Gastrocnemius medialis (tissue), 4 donors: ENCODE results near the gene NTPCR. TPM values are rescaled to one million over a fixed set of nuclear protein-coding genes. Genes with fewer than 3 reads are reported as not detected.

Experiments
- ATAC-seq, 2 donors: fragments of 150-250 bp; one replicate each; pipeline ENCODE4 v1.9.1; 2016
- DNase-seq, 2 donors: peaks; one replicate each; pipeline ENCODE4 v3.0.0-alpha.2; 2019
- H3K27ac ChIP-seq, 4 donors: fragments of 200-600 bp; sonication (generic); 1 replicate in 1 of 4; 2 replicates in 3 of 4; pipeline ENCODE4 v1.5.1; 2016 to 2018; ENCODE audit warnings: mild to moderate bottlenecking in 2 of 4, moderate library complexity in 1 of 4
- H3K27me3 ChIP-seq, 3 donors: fragments of 200-600 bp; sonication (generic) in 2 of 3; 1 replicate in 1 of 3; 2 replicates in 2 of 3; pipeline versions ENCODE4 v1.5.1 to v1.6.0; 2016 to 2019; ENCODE audit warnings: mild to moderate bottlenecking in 1 of 3, moderate library complexity in 1 of 3
- H3K36me3 ChIP-seq, 2 donors: fragments of 200-600 bp; sonication (generic) in 1 of 2; one replicate each; pipeline ENCODE4 v1.5.1; 2017 to 2018
- H3K4me1 ChIP-seq, 2 donors: fragments of 200-600 bp; sonication (generic) in 1 of 2; one replicate each; pipeline ENCODE4 v1.5.1; 2016 to 2017; ENCODE audit warnings: mild to moderate bottlenecking in 2 of 2
- H3K4me3 ChIP-seq, 4 donors: fragments of 200-600 bp; sonication (generic) in 3 of 4; 1 replicate in 1 of 4; 2 replicates in 3 of 4; pipeline ENCODE4 v1.5.1; 2016 to 2019; ENCODE audit warnings: mild to moderate bottlenecking in 2 of 4
- H3K9me3 ChIP-seq, 3 donors: fragments of 200-600 bp; sonication (generic) in 2 of 3; 1 replicate in 1 of 3; 2 replicates in 2 of 3; pipeline ENCODE4 v1.5.1; 2016 to 2019
- CTCF ChIP-seq, 5 experiments: fragments of 450-650 bp in 3 of 5; fragments of 200-600 bp in 2 of 5; sonication (generic) in 2 of 5; IDR thresholded peaks in 4 of 5; conservative IDR thresholded peaks in 1 of 5; 1 replicate in 4 of 5; 2 replicates in 1 of 5; pipeline ENCODE4 v1.5.1; 2016 to 2019; ENCODE audit warnings: antibody characterized with exemption in 5 of 5, mild to moderate bottlenecking in 3 of 5, moderate library complexity in 3 of 5
- POLR2A ChIP-seq, 2 donors: fragments of 450-650 bp; IDR thresholded peaks; one replicate each; pipeline ENCODE4 v1.6.1; 2017; ENCODE audit warnings: antibody characterized with exemption in 2 of 2, mild to moderate bottlenecking in 2 of 2, moderate library complexity in 2 of 2
- in situ Hi-C, 4 donors: fragments of 200-750 bp; cut with MboI; loops; one replicate each; pipeline versions ENCODE4 v1.15.0 to v1.8.0; 2017; ENCODE audit warnings: low sequenced_read_pairs in 4 of 4
- intact Hi-C: fragments of 100-400 bp; cut with DNase I; formaldehyde crosslinking; loops from one replicate; pipeline ENCODE4 v1.15.1; 2023; ENCODE audit warnings: low total_unique reads
- total RNA-seq, 4 donors: library from RNA; depleted of rRNA; stranded (reverse); fragments of >200 nt; gene quantifications; one replicate each; pipeline versions ENCODE4 v1.1.0 to v1.2.3, GENCODE V29; 2016

The NTPCR gene
- total RNA-seq, 4 donors from 2014 or later: 20.5 to 33.7 (median 24.2) TPM

GRCh38 chr1:232936941-232937340 is 13.5 kb upstream of the NTPCR start:
- DNase-seq (no peak), ATAC-seq (no peak)
- H3K4me3 ChIP-seq: no peak overlapping the region
- H3K9me3 ChIP-seq: no peaks in the 10 kb centered on the region
- no peaks in the 10 kb centered on the region for H3K36me3 ChIP-seq
- H3K4me1 ChIP-seq: no peaks in the 10 kb centered on the region
- H3K27ac ChIP-seq: no peak overlapping the region
- H3K27me3 ChIP-seq: no peaks in the 10 kb centered on the region
- in situ Hi-C loops: no loop called here
- TF ChIP-seq CTCF (IDR thresholded peaks at IDR 0.05 in 4 of 5, conservative IDR thresholded peaks at IDR 0.05 in 1 of 5): no peak
- TF ChIP-seq POLR2A (IDR thresholded peaks at IDR 0.05): no peak
- intact Hi-C loops: no loop called here

GRCh38 chr1:232937741-232938375 is 12.6 kb upstream of the NTPCR start:
- H3K36me3 ChIP-seq: no peaks in the 10 kb centered on the region
- in situ Hi-C loops (no loop called here), intact Hi-C loops (no loop called here)
- DNase-seq (no peak), ATAC-seq (no peak)
- no peak overlapping the region for H3K27ac ChIP-seq
- H3K27me3 ChIP-seq: no peaks in the 10 kb centered on the region
- H3K4me3 ChIP-seq: no peak overlapping the region
- no peaks in the 10 kb centered on the region for H3K4me1 ChIP-seq
- TF ChIP-seq CTCF (IDR thresholded peaks at IDR 0.05 in 4 of 5, conservative IDR thresholded peaks at IDR 0.05 in 1 of 5) (no peak), POLR2A (IDR thresholded peaks at IDR 0.05) (no peak)
- no peaks in the 10 kb centered on the region for H3K9me3 ChIP-seq

GRCh38 chr1:232938926-232939325 is 11.5 kb upstream of the NTPCR start:
- in situ Hi-C loops: no loop called here
- Histone ChIP-seq H3K9me3 (no peaks in the 10 kb centered on the region), H3K27ac (no peak overlapping the region), H3K4me1 (no peaks in the 10 kb centered on the region), H3K36me3 (no peaks in the 10 kb centered on the region), H3K4me3 (no peak overlapping the region), H3K27me3 (no peaks in the 10 kb centered on the region)
- no peak for TF ChIP-seq CTCF (IDR thresholded peaks at IDR 0.05 in 4 of 5, conservative IDR thresholded peaks at IDR 0.05 in 1 of 5)
- TF ChIP-seq POLR2A (IDR thresholded peaks at IDR 0.05): no peak
- intact Hi-C loops: no loop called here
- no peak for ATAC-seq
- no peak for DNase-seq

- H3K36me3 ChIP-seq: no peaks in the 10 kb centered on the region
- no peaks in the 10 kb centered on the region for H3K27me3 ChIP-seq
- H3K27ac ChIP-seq: no peak overlapping the region
- DNase-seq (no peak), ATAC-seq (no peak)
- in situ Hi-C loops: no loop called here
- TF ChIP-seq CTCF (IDR thresholded peaks at IDR 0.05 in 4 of 5, conservative IDR thresholded peaks at IDR 0.05 in 1 of 5) (no peak), POLR2A (IDR thresholded peaks at IDR 0.05) (no peak)
- no peaks in the 10 kb centered on the region for H3K4me1 ChIP-seq
- no peaks in the 10 kb centered on the region for H3K9me3 ChIP-seq
- H3K4me3 ChIP-seq: no peak overlapping the region
- intact Hi-C loops: no loop called here
These were observed 10.7 kb upstream of the NTPCR start for GRCh38 chr1:232939748-232940147.

GRCh38 chr1:232940262-232940661 is 10.1 kb upstream of the NTPCR start:
- Histone ChIP-seq H3K27ac (no peak overlapping the region), H3K9me3 (no peaks in the 10 kb centered on the region), H3K4me3 (no peak overlapping the region), H3K4me1 (no peaks in the 10 kb centered on the region), H3K27me3 (no peaks in the 10 kb centered on the region), H3K36me3 (no peaks in the 10 kb centered on the region)
- DNase-seq (no peak), ATAC-seq (no peak)
- in situ Hi-C loops: no loop called here
- no peak for TF ChIP-seq CTCF (IDR thresholded peaks at IDR 0.05 in 4 of 5, conservative IDR thresholded peaks at IDR 0.05 in 1 of 5)
- no peak for TF ChIP-seq POLR2A (IDR thresholded peaks at IDR 0.05)
- intact Hi-C loops: no loop called here
